HFFc6 (cell line): ENCODE results near the gene BOK. TPM values are rescaled to one million over a fixed set of nuclear protein-coding genes. Genes with fewer than 3 reads are reported as not detected.

Experiments used
- DNase-seq: peaks from one replicate; pipeline ENCODE4 v3.0.0-alpha.2; 2018
- H3K27ac Mint-ChIP-seq: 2 replicates; pipeline ENCODE4 v1.8.0; 2020; ENCODE audit warnings: mild to moderate bottlenecking, mixed read lengths
- H3K27me3 Mint-ChIP-seq: 2 replicates; pipeline ENCODE4 v1.8.0; 2021; ENCODE audit warnings: mild to moderate bottlenecking, moderate library complexity, mixed read lengths; ENCODE audit not compliant: insufficient read depth
- H3K36me3 Mint-ChIP-seq: 2 replicates; pipeline ENCODE4 v1.8.0; 2021; ENCODE audit warnings: low read depth, mixed read lengths
- H3K4me1 Mint-ChIP-seq: 2 replicates; pipeline ENCODE4 v1.8.0; 2020; ENCODE audit warnings: low read depth, mixed read lengths
- H3K4me3 Mint-ChIP-seq: 2 replicates; pipeline ENCODE4 v1.8.0; 2020; ENCODE audit warnings: mild to moderate bottlenecking, moderate library complexity, mixed read lengths
- H3K9me3 Mint-ChIP-seq: 2 replicates; pipeline ENCODE4 v1.8.0; 2020; ENCODE audit warnings: mild to moderate bottlenecking, mixed read lengths
- total RNA-seq, 6 experiments: library from RNA; stranded (reverse); fragmentation: NEBNext Ultra II Directional; extraction: Animal tissue kit (Norgen Biotek cat#: 25700); gene quantifications; 2 replicates in 1 of 6; 3 replicates in 5 of 6; pipeline ENCODE4 v1.2.3, GENCODE V29; 2021
- TF ChIP-seq, protein P1 (sequence below): fragments of 200-600 bp; sonication (generic); IDR thresholded peaks from 2 replicates; pipeline ENCODE4 v1.5.0; 2021; ENCODE audit warnings: antibody characterized with exemption, mild to moderate bottlenecking

BOK gene
- total RNA-seq, 6 experiments from 2014 or later, result 26.3 to 42.4 (median 29.1) TPM

DNA sequence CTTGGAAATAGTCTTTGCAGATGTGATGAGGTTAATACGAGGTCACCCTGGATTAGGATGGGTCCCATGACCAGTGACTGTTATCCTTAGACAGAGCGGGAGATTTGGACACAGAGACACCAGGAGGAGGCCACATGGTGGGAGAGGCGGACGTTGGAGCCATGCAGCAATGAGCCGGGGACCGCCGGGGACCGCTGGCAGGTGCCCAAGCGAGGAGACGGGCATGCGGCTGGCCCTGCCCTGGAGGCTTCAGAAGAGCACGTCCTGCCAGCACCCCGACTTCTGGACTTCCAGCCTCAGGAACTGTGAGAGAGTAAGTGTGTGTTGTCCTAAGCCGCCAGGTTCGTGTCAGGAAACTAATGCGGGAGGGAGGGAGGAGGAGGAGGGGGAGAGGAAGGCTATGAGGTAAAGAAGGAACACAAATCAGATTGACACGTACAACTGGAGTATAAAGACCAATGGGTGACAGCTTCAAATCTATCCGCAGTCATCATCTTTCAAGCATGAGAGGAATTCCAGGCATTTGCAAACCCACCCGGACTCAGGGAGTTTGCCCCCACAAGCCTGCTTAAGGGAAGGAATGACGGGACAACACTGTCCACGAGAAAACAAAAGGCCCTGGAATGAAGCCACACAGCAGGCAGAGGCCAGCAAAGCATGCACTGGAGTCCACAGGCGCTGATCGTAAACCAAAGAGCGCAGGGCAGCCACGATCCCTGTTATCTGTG lies 11.6 kb upstream of the BOK start:
- no peak overlapping the region for H3K4me3 Mint-ChIP-seq
- TF ChIP-seq, protein P1, sequence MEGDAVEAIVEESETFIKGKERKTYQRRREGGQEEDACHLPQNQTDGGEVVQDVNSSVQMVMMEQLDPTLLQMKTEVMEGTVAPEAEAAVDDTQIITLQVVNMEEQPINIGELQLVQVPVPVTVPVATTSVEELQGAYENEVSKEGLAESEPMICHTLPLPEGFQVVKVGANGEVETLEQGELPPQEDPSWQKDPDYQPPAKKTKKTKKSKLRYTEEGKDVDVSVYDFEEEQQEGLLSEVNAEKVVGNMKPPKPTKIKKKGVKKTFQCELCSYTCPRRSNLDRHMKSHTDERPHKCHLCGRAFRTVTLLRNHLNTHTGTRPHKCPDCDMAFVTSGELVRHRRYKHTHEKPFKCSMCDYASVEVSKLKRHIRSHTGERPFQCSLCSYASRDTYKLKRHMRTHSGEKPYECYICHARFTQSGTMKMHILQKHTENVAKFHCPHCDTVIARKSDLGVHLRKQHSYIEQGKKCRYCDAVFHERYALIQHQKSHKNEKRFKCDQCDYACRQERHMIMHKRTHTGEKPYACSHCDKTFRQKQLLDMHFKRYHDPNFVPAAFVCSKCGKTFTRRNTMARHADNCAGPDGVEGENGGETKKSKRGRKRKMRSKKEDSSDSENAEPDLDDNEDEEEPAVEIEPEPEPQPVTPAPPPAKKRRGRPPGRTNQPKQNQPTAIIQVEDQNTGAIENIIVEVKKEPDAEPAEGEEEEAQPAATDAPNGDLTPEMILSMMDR, result no peak
- no peaks in the 10 kb centered on the region for H3K27me3 Mint-ChIP-seq
- H3K36me3 Mint-ChIP-seq, result no peaks in the 10 kb centered on the region
- peak; percentile 92 for DNase-seq
- H3K4me1 Mint-ChIP-seq, result no peaks in the 10 kb centered on the region
- H3K27ac Mint-ChIP-seq, result no peak overlapping the region
- H3K9me3 Mint-ChIP-seq, result no peaks in the 10 kb centered on the region

- TF ChIP-seq, protein P1, result no peak
- H3K9me3 Mint-ChIP-seq, result no peaks in the 10 kb centered on the region
- H3K27me3 Mint-ChIP-seq, result no peaks in the 10 kb centered on the region; the same call in 1 of the 2 replicates
- H3K4me1 Mint-ChIP-seq, result no peaks in the 10 kb centered on the region
- H3K36me3 Mint-ChIP-seq, result no peaks in the 10 kb centered on the region
- no peak overlapping the region for H3K4me3 Mint-ChIP-seq
- no peak for DNase-seq
- H3K27ac Mint-ChIP-seq, result no peak overlapping the region
Observed at GRCh38 chr2:241547781-241548450, 10.6 kb upstream of the BOK start.

GRCh38 chr2:241548451-241548835 lies 10.1 kb upstream of the BOK start:
- Mint-ChIP-seq H3K4me3 (no peak overlapping the region), H3K9me3 (no peaks in the 10 kb centered on the region), H3K4me1 (no peaks in the 10 kb centered on the region), H3K36me3 (no peaks in the 10 kb centered on the region), H3K27me3 (no peaks in the 10 kb centered on the region; the same call in 1 of the 2 replicates), H3K27ac (no peak overlapping the region)
- no peak for DNase-seq
- TF ChIP-seq, protein P1, result no peak

DNA sequence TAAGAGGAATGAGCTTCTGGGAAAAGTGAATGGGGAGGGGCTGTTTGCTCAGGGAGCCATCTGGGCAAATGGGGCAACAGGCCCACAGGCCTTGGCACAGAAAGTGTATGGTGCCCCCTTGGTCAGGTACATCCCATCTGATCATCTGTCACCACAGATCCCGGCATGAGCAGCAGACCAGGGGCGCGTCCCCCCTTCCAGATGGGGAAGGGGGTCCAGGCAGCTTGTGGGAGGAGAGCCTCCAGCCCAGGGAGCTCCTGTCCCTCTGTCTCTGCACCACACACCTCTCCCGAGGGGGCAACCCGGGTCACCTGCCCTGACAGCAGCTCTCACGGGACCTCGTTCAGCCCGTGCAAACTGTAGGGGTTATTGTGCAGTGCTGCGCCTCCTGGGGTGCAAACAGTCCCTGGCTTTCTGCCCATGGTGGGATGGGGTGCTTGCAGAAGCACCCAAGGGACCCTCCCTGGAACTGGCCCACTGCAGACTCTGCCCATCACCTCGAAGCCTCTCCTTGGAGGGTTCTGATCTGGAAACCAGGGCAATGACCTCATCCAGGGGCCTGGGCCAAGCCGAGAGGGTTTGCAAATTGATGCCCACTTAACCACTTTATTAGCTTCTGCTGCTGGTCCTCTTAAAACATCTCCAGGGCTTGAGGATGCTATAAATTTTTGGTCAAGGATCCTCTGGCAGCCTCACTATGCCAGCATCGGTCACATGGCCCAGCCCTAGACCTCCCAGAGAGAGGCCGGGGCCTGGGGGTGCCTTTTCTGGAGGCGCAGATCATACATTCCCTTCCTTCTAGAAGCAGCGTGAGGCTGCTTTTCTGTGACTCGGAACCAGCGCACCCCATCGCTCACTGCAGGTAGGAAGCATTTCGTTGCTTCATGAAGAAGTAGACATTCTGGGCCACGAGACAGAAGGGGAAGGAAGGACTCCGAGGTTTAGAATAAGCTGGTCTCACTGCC lies 7.6 kb upstream of the BOK start:
- TF ChIP-seq, protein P1, result no peak
- H3K4me1 Mint-ChIP-seq, result no peaks in the 10 kb centered on the region
- peaks cover 4% of the 10 kb centered on the region; the same call in 1 of the 2 replicates for H3K9me3 Mint-ChIP-seq
- DNase-seq, result no peak
- H3K36me3 Mint-ChIP-seq, result no peaks in the 10 kb centered on the region
- H3K27me3 Mint-ChIP-seq, result peaks cover 4% of the 10 kb centered on the region
- no peak overlapping the region for H3K4me3 Mint-ChIP-seq
- no peak overlapping the region for H3K27ac Mint-ChIP-seq

DNA sequence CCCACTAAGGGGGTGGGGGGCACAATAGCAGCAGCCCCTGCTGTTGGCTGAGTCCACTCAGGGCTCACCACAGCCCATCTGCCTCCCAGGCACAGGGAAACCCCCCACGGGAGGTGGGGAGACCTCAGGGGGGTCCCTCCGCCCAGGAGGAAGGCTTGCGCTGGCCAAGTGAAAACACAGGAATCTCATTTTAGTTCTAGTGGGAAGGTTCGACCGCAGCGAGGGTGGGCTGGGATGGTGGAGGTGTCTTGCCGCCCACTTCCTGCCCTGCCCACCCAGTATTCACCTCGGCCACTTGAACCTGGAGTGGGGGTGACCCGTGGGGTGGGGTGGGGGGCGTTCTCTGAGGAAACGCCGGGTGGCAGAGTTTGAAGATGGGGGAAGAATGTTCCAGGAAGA lies 6.9 kb upstream of the BOK start:
- TF ChIP-seq, protein P1, result no peak
- Mint-ChIP-seq H3K4me3 (no peak overlapping the region), H3K27me3 (peaks cover 4% of the 10 kb centered on the region), H3K27ac (no peak overlapping the region), H3K4me1 (no peaks in the 10 kb centered on the region), H3K9me3 (peaks cover 8% of the 10 kb centered on the region; the same call in 1 of the 2 replicates), H3K36me3 (no peaks in the 10 kb centered on the region)
- DNase-seq, result no peak
